HG03575 (cell line): ENCODE results near the gene ZBTB3.

Experiments
- ATAC-seq: cut with Tn5 transposase; IDR thresholded peaks from one replicate; pipeline ENCODE4 v1.9.1; 2021; ENCODE audit not compliant: unreplicated experiment, insufficient number of reproducible peaks, low FRiP score; ENCODE audit errors: extremely low read depth

The ZBTB3 gene

GRCh38 chr11:62753736-62754603 lies at the start of gene ZBTB3:
Gene ZBTB3 (minus strand): TSS chr11:62754160. CDS start chr11:62753664, 496 bp downstream.
- peak; percentile 87 for ATAC-seq

- no peak for ATAC-seq
These were observed 47.1 kb upstream of the ZBTB3 start for GRCh38 chr11:62801071-62801470.

DNA sequence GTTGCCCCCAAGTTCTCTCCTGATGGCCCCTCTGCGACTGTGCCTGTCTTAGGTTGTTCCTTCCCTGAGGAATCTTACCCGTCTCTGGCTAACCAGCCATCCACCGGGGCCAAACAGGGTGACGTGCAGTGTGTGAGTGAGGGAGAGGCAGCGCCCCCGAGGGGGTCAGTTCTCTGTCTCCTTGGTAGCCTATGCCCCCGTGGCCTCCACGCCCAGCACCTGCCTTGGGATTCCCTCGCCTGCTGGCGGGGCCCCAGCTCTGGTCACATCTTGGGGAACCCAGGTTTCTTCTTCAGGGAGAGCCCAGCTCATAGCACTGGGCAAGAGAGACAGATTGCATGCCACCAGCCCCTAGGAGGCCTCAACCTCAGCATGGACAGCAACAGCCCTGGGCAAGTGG lies 45.5 kb upstream of the ZBTB3 start:
- ATAC-seq, result no peak

- ATAC-seq, result no peak
These were observed 42.3 kb upstream of the ZBTB3 start for GRCh38 chr11:62796281-62796680.

- no peak for ATAC-seq
These were observed 40.3 kb upstream of the ZBTB3 start for GRCh38 chr11:62794201-62794775.

DNA sequence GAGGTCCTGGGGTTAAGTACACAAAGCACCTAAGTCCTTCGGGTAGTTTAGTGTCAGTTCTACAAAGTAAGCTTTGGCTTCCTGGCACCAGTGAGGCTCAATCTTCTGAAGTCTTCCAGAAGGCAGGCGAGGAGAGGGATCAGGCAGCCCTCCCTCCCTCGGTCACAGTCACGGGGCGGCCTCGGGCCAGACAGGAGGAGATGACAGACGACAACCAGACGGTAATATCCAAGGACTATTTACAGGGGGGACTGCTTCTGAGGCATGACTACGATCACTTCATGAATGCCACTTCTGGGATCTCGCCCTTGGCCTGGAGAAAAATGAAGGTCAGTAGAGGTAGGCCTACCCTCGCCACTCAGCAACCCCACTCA lies 38.2 kb upstream of the ZBTB3 start:
- ATAC-seq, result no peak

DNA sequence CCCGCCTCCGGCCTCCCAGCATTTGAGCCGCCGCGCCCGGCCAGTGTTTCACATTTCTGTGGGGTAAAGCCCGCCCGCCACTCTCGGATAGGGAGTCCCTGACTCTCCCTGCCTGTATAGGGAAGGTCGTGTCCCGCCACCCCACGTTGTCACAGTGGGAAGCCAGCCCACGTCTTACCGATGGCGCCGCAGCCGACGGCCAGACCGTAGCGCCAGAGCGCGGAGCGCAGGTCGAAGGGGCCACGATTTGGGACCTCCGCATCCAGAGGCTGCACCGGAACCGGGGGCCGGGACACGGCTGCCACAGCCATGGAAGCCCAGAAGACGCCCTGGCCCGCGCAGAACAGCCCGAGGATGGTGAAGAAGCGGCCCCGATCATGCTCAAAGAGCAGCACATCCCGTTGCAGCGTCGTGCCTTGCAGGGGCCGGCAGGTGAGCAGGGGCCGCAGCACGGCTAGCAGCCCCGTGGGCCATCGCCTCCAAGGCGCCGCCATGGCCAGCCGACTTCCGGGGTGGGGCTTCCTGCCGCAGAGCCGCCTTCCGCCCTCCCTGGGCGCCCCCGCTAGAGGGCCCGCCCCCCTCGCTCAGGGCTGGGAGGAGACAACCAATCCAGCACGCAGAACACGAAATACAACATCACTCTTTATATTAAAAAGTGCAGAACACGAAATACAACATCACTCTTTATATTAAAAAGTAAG lies 37.7 kb upstream of the ZBTB3 start, which contains the start of gene TMEM223:
Gene TMEM223 (minus strand): TSS at position 506 of the 701 bp plus-strand sequence. CDS start 12 bp downstream, at position 494.
- no peak for ATAC-seq

DNA sequence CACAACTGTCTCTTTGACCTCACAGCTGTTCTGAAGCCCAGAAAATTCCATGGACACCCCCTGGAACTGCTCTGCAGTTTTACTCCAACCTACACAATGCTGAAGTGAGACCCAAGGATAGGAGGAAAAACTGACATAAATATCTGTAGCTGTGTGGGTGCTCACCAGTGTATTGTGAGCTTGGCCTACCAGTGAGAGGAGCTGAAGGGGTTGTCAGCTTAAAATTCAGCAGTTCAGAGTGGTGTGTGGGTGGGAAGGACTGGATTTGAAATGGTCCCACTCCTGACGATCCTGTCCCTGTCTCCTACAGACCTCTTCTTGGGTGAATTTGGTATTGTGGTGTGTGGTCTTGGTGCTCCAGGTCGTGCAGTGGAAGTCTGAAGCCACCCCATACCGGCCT lies 35.6 kb upstream of the ZBTB3 start:
- no peak for ATAC-seq

DNA sequence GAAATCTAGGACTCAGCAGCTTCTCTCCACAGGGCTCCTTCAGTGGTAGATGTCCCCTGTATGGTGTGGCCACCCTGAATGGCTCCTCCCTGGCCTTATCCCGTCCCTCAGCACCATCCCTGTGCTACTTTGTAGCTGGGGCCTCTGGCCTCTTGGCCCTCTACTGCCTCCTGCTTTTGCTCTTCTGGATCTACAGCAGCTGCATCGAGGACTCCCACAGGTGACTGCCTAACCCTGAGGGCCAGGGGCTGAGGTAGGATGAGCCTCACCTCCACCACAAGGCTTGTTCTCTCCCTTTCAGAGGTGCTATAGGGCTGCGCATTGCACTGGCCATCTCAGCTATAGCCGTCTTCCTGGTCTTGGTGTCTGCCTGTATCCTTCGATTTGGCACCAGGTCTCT lies 35.0 kb upstream of the ZBTB3 start:
- ATAC-seq, result no peak

- ATAC-seq, result no peak
These were observed 33.2 kb upstream of the ZBTB3 start, which contains the start of gene TMEM179B for GRCh38 chr11:62787005-62787759. Gene TMEM179B (plus strand): TSS chr11:62787402. CDS start chr11:62787432, 30 bp downstream.

GRCh38 chr11:62786318-62787004 lies 32.5 kb upstream of the ZBTB3 start:
- ATAC-seq, result no peak

- no peak for ATAC-seq
These were observed 28.8 kb upstream of the ZBTB3 start for GRCh38 chr11:62782753-62783152.

DNA sequence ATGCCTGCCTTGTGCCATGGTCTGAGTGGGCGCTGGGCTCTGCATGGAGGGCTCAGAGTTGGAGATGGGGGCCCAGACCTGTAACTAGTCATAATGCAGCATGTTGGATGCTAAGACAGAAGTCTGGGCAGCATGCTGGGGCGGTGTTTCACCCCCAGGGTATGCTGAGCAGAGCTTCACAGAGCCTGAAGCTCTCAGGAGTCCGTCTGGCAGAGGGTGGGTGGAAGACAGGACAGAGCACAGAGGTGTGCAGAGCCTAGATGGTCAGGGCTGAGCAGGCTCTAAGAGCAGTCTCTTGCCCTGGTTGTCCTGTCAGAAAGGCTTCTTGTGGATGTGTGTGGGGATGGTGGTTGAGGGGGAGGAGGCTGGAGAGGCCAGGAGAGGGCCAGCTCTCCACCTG lies 24.5 kb upstream of the ZBTB3 start:
- ATAC-seq, result no peak

DNA sequence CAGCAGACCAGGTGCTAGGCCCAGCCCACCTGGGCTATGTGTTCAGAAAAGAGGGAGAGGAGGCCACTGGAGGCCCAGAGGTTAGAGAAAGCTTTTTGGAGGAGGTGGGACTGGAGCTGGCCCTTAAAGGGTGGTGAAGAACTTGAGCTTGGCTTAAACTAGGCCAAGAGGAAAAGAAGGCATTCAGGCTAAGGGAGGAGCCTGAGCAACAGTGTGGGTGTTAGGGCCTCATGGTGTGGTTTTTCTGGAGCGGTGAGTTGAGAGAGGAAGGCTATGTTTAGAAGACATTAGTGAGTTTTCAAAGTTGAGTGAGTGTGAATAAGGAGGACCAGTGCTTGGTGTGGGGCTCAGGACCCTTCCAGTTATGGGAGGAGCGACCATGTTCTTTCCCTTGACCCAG lies 23.4 kb upstream of the ZBTB3 start:
- no peak for ATAC-seq

GRCh38 chr11:62775646-62776045 lies 21.7 kb upstream of the ZBTB3 start:
- ATAC-seq, result no peak

- no peak for ATAC-seq
These were observed 20.4 kb upstream of the ZBTB3 start for GRCh38 chr11:62774407-62774806.

GRCh38 chr11:62771144-62772021 lies 17.4 kb upstream of the ZBTB3 start, which contains the start of gene TAF6L:
Gene TAF6L (plus strand): TSS chr11:62771396. CDS start chr11:62775784, 4,388 bp downstream.
- ATAC-seq, result peak; percentile 31

- ATAC-seq, result no peak
These were observed 16.8 kb upstream of the ZBTB3 start for GRCh38 chr11:62770778-62771143.
